HG02981 (cell line): Measurements from ENCODE around the gene ART1.
"Not testable (repeated sequence)": the region's sequence is repeated elsewhere in the genome, so short reads cannot be mapped to it uniquely, and the experiment has no call there.

Experiments used
- ATAC-seq: cut with Tn5 transposase; IDR thresholded peaks from one replicate; pipeline ENCODE4 v1.9.1; 2021; ENCODE audit warnings: mild to moderate bottlenecking, moderate library complexity; ENCODE audit not compliant: unreplicated experiment

Gene ART1

GRCh38 chr11:3631331-3631730 is 13.6 kb upstream of the ART1 start:
- no peak for ATAC-seq

GRCh38 chr11:3632070-3632660 is 12.8 kb upstream of the ART1 start:
- ATAC-seq, result no peak

DNA sequence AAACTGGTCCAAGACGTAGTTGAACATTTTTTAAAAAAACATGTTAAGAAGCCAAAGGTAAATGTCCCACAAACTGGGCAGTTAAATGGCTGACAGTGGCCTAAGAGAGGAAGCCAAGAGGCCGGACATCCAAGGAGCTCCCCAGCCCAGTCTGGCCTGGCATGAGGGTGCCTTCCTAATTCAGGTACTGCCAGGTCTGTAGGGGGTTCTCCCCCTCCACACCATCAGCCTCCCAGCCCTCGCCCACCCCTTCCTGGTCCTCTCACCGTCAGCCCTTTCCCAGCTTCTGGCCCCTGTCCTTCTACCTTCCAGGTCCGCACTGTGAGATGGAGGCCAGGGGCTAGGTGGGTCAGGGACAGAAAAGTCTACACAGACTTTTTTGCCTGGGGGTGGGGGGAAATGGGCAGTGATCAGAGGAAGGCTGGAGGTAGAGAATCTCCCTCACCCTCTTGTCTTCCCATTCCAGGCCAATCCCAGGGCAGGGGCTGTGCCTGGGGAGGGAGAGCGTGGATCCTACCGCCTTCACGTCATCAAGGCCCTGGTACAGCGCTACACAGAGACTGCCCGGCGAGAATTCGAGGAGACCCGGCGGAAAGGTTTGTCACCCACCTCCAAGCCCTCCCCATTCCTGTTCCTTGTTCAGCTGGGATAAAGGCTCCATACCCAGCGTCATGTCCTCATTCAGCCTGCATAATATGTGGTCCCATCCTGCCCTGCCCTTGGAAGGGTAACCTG is 9.1 kb upstream of the ART1 start:
- ATAC-seq, result no peak

- no peak for ATAC-seq
Measured at GRCh38 chr11:3637201-3637600, 7.7 kb upstream of the ART1 start.

- ATAC-seq, result no peak
Measured at GRCh38 chr11:3638513-3638912, 6.4 kb upstream of the ART1 start.

DNA sequence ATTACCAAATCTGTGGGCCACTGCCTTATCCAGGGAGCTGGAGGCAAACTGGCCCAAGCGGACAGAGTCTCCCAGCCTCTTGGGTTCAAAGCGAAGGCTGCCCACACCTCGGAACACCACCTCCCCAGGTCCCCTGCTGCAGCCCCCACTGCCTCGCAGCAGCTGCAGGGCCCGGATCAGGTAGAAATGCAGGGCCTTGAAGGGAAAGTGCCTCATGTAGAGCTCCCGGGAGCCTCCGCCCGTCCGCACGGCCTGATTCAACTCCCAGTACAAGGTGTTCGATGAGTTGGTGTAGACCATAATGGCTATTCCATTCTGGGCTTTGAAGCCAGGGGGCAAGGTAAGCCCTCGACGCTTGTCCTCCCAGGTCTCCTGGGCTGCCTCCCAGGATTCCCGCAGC is 5.1 kb upstream of the ART1 start:
- ATAC-seq, result no peak

DNA sequence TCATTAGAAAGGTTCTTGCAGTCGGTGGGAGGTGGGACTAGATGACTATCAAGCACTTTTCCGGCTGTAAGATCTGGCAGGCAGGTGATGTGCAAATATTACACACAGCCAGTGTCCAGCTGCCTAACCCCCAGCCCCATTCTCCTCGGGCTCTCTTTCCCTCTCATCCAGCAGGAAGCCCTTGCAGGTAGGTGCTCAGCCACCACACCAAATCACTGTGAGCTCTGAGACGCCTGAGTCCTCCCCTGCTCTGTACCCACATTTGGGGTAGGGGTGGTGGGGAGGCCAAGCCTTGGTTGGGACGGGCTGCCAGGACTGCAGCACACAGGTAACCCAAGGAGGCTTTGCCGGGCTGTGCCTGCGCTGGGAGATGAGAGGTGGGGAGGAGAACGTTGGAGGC is 3.7 kb upstream of the ART1 start:
- ATAC-seq, result no peak

DNA sequence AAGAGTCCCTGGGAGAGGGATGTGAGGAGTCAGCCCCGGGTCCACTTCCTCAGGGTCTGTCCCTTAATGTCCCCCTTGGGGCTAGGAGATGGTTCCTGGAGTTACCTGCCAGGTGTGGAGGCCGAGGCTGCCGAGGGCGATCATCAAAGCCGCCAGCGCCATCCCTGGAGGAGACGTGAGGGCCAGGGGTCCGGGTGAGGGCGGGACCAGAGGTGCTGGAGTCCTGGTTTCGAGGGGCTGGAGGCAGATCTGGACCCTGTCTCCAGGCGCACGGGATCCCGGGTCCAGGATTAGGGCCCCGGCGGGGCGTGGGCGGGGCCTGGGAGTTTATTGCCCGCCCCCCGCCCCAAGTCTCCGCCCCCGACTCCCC is 3.2 kb upstream of the ART1 start, which contains the start of gene ART5:
ART5 (minus strand) TSS at position 292 of the 370 bp plus-strand sequence; CDS start at position 162, 130 bp downstream.
- no peak for ATAC-seq

DNA sequence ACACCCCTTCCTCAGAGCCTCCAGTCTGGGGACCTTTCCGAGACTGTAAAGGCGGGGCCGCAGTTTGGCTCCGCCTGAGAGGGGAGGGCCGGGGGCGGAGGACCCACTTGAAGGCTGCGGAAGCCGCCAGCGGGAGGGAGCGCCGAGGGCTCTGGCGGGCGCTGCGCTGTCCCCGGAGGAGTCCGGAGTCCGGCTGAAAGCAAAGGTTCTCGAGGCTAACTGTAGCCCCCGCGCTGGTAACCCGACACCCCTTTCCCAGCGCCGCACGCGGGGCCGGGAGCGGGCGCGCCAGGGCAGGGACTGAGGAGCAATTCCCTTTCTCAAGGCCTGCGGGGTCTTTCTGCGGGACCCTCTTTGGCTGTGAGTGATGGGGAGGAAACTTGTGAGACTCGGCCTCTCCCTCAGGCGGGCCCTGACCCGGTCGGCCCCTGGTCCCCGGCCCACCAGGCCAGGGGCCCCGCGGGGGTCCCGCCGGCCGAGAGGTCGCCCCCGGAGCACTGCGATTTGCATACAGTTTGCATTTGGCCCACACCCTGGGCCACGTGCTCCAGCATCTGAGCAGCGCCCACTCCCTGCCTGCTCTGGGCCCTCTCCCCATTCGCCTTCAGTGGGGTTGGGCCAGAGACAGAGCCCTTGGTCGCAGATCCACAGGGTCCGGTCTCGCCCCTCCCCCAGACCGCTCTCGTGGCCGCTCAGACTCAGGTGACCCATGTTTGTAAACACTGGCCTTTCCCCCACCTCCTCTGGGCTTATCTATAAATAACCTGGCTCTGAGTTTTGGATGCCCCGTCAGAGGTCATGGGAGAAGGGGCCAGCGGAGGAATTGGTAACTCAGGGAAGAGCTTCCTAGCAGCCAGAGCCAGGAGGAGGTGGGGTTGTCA is 2.6 kb upstream of the ART1 start:
- ATAC-seq, result no peak

GRCh38 chr11:3643102-3643546 is 1.8 kb upstream of the ART1 start:
- ATAC-seq, result not testable (repeated sequence)

- ATAC-seq, result no peak
Measured at GRCh38 chr11:3645552-3645951, 624 bp downstream of the ART1 start.

GRCh38 chr11:3648843-3649242 is 3.9 kb downstream of the ART1 start:
- not testable (repeated sequence) for ATAC-seq

DNA sequence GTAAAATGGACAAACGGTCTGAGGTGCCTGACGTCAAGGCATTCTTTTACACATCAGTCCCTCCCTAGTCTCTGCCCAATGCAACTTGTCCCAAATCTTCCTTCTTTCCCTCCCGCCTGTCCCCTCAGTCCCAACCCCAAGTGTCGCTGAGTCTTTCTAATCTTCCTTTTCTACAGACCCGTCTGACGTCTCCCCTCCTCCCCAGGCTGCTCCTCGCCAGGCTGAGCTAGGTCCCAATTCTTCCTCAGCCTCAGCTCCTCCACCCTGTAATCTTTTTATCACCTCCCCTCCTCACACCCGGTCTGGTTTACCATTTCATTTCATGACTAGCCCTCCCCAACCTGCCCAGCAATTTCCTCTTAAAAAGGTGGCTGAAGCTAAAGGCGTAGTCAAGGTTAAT is 4.4 kb downstream of the ART1 start:
- ATAC-seq, result not testable (repeated sequence)

DNA sequence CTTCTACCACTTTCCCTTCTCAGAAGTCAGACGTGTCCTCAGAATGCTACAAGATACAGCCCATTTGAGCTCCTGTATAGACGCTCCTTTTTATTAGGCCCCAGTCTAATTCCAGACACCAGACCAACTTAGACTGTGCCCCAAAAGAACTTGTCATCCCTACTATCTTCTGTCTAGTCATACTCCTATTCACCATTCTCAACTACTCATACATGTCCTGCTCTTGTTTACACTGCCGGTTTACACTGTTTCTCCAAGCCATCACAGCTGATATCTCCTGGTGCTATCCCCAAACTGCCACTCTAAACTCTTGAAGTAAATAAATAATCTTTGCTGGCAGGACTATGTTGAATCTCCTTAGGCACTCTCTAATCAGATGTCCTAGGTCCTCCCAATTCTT is 7.6 kb downstream of the ART1 start:
- ATAC-seq, result not testable (repeated sequence)

GRCh38 chr11:3655547-3655946 is 10.6 kb downstream of the ART1 start:
- no peak for ATAC-seq

- not testable (repeated sequence) for ATAC-seq
Measured at GRCh38 chr11:3657331-3657730, 12.4 kb downstream of the ART1 start.

DNA sequence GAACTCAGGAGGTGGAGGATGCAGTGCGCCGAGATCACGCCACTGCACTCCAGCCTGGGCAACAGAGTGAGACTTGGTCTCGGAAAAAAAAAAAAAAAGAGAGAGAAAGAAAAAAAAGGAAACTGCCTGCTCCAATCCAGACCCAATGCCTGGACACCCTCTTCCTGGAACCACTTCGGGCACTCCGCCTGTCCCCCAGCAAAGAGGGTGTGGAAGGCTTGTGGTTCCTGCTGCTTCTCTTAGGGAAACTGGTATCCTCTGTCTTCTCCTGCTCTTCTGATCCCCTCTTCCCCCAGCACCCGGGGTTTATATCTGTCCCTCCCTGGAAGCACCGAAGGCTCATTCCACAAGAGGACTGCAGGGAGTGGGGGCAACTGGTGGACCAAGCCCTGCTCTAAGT is 13.3 kb downstream of the ART1 start:
- ATAC-seq, result no peak

DNA sequence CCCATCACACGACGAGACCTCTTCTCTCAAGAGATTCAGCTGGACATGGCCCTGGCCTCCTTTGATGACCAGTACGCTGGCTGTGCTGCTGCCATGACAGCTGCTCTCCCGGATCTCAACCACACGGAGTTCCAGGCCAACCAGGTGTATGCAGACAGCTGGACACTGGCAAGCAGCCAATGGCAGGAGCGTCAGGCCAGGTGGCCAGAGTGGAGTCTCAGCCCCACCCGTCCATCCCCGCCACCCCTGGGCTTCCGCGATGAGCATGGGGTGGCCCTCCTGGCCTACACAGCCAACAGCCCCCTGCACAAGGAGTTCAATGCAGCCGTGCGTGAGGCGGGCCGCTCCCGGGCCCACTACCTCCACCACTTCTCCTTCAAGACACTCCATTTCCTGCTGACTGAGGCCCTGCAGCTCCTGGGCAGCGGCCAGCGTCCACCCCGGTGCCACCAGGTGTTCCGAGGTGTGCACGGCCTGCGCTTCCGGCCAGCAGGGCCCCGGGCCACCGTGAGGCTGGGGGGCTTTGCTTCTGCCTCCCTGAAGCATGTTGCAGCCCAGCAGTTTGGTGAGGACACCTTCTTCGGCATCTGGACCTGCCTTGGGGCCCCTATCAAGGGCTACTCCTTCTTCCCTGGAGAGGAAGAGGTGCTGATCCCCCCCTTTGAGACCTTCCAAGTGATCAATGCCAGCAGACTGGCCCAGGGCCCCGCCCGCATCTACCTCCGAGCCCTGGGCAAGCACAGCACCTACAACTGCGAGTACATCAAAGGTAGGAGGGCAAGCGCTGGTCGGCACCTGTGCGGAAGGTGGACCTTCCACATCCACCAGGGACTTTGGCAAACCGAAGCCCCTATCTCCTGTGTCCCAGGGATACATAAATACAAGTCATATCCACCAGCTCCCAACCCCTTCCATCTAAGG is 14.9 kb downstream of the ART1 start:
- no peak for ATAC-seq

GRCh38 chr11:3660960-3661359 is 16.0 kb downstream of the ART1 start:
- no peak for ATAC-seq

DNA sequence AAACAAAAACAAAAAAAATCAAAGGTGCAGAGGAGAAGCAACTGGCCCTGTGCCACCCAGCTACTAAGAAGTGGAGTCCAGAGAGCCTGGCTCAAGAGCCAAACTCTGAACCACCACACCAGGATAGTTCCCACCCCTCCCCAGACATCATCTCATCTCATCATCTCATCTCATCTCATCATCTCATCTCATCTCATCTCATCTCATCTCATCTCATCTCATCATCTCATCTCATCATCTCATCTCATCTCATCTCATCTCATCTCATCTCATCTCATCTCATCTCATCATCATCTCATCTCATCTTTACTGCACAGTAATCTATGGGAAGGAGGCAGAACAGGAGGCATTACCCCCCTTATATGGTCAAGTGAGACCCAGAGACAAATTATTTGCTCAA is 17.9 kb downstream of the ART1 start:
- no peak for ATAC-seq
